HEK293T (cell line): ENCODE data around the gene METTL9.
"Not testable (repeated sequence)": the region's sequence is repeated elsewhere in the genome, so short reads cannot be mapped to it uniquely, and the experiment has no call there.

ENCODE experiments used
- CTCF ChIA-PET: fragments of 350-600 bp; formaldehyde crosslinking; extraction: SDS; loops from one replicate; lab custom pipeline; 2021; ENCODE audit warnings: antibody characterized with exemption, inconsistent platforms; lab: Yijun Ruan, JAX
- POLR2A ChIA-PET: fragments of 350-600 bp; formaldehyde crosslinking; extraction: SDS; loops from one replicate; lab custom pipeline; 2020; ENCODE audit warnings: antibody characterized with exemption, inconsistent platforms; lab: Yijun Ruan, JAX
- DNase-seq: peaks from one replicate; pipeline ENCODE4 v3.0.0; 2012; ENCODE audit warnings: mixed read lengths; ENCODE audit errors: extremely low spot score
- ARNT ChIP-seq: fragments of 450-650 bp; IDR thresholded peaks from 2 replicates; pipeline ENCODE4 v1.6.1; 2017; ENCODE audit warnings: mild to moderate bottlenecking
- BHLHE40 ChIP-seq: fragments of 450-650 bp; IDR thresholded peaks from 2 replicates; pipeline ENCODE4 v1.6.1; 2016; ENCODE audit warnings: mild to moderate bottlenecking, moderate library complexity, borderline replicate concordance
- CTBP1 ChIP-seq: fragments of 450-650 bp; IDR thresholded peaks from 2 replicates; pipeline ENCODE4 v1.6.1; 2016; ENCODE audit warnings: borderline replicate concordance
- ELF4 ChIP-seq: fragments of 450-650 bp; IDR thresholded peaks from 2 replicates; pipeline ENCODE4 v1.6.1; 2017; ENCODE audit warnings: antibody characterized with exemption
- FOXA1 ChIP-seq: fragments of 450-650 bp; IDR thresholded peaks from 2 replicates; pipeline ENCODE4 v1.6.1; 2016; ENCODE audit warnings: mild to moderate bottlenecking
- FOXK2 ChIP-seq: fragments of 450-650 bp; IDR thresholded peaks from 2 replicates; pipeline ENCODE4 v1.6.1; 2016; ENCODE audit warnings: mild to moderate bottlenecking
- FOXM1 ChIP-seq: fragments of 450-650 bp; IDR thresholded peaks from 2 replicates; pipeline ENCODE4 v1.6.1; 2017; ENCODE audit warnings: mild to moderate bottlenecking, borderline replicate concordance
- HDGF ChIP-seq: fragments of 450-650 bp; IDR thresholded peaks from 2 replicates; pipeline ENCODE4 v1.6.1; 2017; ENCODE audit warnings: antibody characterized with exemption, borderline replicate concordance
- L3MBTL2 ChIP-seq: fragments of 450-650 bp; conservative IDR thresholded peaks from 2 replicates; pipeline ENCODE4 v1.6.1; 2016; ENCODE audit warnings: mild to moderate bottlenecking
- LEF1 ChIP-seq: fragments of 450-650 bp; IDR thresholded peaks from 2 replicates; pipeline ENCODE4 v1.6.1; 2017; ENCODE audit warnings: mild to moderate bottlenecking, borderline replicate concordance
- NFRKB ChIP-seq: fragments of 450-650 bp; IDR thresholded peaks from 2 replicates; pipeline ENCODE4 v1.6.1; 2016; ENCODE audit warnings: mild to moderate bottlenecking, moderate library complexity
- SP1 ChIP-seq: fragments of 450-650 bp; IDR thresholded peaks from 2 replicates; pipeline ENCODE4 v1.6.1; 2017
- SUZ12 ChIP-seq: fragments of 450-650 bp; IDR thresholded peaks from 2 replicates; pipeline ENCODE4 v1.6.1; 2016; ENCODE audit warnings: mild to moderate bottlenecking
- TARDBP ChIP-seq: fragments of 450-650 bp; IDR thresholded peaks from 2 replicates; pipeline ENCODE4 v1.6.1; 2016
- ZNF384 ChIP-seq: fragments of 450-650 bp; IDR thresholded peaks from 2 replicates; pipeline ENCODE4 v1.6.1; 2016
- TF ChIP-seq, protein P1 (sequence below): fragments of 450-650 bp; IDR thresholded peaks from 2 replicates; pipeline ENCODE4 v1.6.1; 2016

Gene METTL9

DNA sequence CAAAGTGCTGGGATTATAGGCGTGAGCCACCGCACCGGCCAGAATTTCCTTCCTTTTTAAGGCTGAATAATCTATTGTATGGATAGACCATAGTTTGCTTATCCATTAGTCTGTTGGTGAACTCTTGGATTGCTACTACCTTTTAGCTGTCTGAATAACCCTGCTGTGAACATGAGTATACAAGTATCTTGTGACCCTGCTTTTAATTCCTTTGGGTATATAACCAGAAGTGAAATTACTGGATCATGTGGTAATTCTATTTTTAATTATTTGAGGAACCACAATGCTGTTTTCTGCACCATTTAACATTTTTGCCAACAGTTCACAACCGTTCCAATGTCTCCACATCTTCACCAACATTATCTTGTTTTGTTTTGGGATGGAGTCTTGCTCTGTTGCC lies 59.7 kb downstream of the METTL9 start:
- ChIA-PET POLR2A (no interaction called here), CTCF (no interaction called here)
- TF ChIP-seq NFRKB, result no peak
- TF ChIP-seq SUZ12, result no peak
- TF ChIP-seq FOXM1, result no peak
- no peak for TF ChIP-seq L3MBTL2
- TF ChIP-seq ZNF384, result no peak
- TF ChIP-seq TARDBP, result no peak
- no peak for TF ChIP-seq FOXK2
- no peak for TF ChIP-seq LEF1
- TF ChIP-seq, protein P1, sequence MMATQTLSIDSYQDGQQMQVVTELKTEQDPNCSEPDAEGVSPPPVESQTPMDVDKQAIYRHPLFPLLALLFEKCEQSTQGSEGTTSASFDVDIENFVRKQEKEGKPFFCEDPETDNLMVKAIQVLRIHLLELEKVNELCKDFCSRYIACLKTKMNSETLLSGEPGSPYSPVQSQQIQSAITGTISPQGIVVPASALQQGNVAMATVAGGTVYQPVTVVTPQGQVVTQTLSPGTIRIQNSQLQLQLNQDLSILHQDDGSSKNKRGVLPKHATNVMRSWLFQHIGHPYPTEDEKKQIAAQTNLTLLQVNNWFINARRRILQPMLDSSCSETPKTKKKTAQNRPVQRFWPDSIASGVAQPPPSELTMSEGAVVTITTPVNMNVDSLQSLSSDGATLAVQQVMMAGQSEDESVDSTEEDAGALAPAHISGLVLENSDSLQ, result no peak
- no peak for TF ChIP-seq CTBP1
- no peak for TF ChIP-seq FOXA1
- DNase-seq, result no peak

DNA sequence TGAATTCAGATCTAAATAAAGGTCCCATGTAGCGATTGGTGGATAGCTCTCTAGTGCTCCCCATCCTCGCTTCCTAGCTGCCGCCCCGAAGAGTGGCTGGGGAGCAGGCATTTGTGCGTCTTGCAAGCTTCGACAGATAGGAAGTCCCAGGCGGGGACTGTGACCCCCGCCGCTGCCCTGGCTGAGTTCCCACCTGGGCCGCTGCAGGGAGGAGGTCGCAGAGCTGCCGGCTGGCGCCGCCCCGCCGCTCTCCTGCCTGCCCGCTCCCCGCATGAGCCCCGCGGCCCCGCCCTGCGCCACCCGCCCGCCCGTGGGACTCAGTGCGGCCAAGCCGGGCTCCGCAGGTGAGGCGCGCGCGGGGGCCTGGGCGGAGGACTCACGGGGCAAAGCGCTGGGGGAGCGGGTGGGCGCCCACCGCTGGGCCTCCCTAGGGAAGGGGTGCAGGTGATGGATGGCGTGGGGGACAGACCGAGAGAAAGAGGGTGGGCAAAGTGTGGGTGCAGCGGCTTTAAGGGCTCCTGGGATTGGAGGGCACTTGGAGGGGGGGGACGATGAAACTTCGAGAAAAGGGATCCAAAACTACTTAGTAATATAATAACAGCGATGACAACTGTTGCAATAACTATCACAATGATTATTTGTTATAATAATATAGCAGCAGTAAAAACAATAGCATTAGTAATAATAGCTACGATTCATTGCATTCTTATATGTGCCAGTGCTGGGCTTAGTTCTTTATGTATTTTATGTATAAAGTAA lies 64.7 kb downstream of the METTL9 start, which contains the start of gene OTOA:
TSS of gene OTOA (plus strand) at position 80 of the 759 bp plus-strand sequence. CDS start 14,547 bp downstream, outside the sequence.
- TF ChIP-seq SP1 (no peak), FOXK2 (no peak), ARNT (no peak), L3MBTL2 (no peak), FOXA1 (no peak), NFRKB (no peak), TARDBP (no peak), CTBP1 (no peak), ELF4 (no peak), SUZ12 (no peak), BHLHE40 (no peak)
- TF ChIP-seq, protein P1, result no peak
- no peak for DNase-seq
- ChIA-PET CTCF (no interaction called here), POLR2A (no interaction called here)

DNA sequence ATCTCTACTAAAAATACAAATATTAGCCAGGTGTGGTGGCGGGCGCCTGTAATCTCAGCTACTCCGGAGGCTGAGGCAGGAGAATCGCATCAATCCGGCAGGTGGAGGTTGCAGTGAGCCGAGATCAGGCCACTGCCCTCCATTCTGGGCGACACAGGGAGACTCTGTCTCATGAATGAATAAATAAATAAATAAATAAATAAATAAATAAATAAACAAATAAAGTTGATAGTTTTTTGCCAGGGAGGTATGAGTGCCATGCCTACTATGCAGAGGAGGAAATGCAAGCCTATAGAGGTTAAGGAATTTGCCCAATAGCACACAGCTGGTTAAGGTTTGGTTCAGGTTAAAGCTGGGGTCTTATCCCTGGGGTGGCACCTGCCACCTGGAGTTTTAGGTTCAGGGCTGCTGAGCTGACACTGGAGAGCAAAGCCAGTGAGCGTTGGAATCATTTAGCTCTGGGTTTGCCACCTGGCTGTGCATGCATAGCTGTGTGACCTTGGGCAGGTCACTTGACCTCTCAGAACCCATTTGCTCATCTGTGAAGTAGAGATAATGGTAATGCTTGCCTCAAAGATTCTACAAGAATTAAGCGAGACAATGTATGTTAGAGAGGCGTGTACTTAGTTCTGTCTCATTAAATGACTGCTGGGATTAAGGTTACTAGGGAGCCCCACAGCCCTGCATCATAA lies 65.6 kb downstream of the METTL9 start:
- POLR2A ChIA-PET, result no interaction called here
- DNase-seq, result no peak
- CTCF ChIA-PET, result interaction anchor here (0.7 to 1.8 kb wide), 2 partner anchors 8 to 65 kb away, joined by 4 to 7 read pairs; no protein-coding TSS in a partner anchor
- TF ChIP-seq ZNF384, result no peak
- TF ChIP-seq ARNT, result no peak
- TF ChIP-seq HDGF, result no peak
- no peak for TF ChIP-seq SUZ12
- TF ChIP-seq FOXK2, result no peak
- TF ChIP-seq NFRKB, result no peak

DNA sequence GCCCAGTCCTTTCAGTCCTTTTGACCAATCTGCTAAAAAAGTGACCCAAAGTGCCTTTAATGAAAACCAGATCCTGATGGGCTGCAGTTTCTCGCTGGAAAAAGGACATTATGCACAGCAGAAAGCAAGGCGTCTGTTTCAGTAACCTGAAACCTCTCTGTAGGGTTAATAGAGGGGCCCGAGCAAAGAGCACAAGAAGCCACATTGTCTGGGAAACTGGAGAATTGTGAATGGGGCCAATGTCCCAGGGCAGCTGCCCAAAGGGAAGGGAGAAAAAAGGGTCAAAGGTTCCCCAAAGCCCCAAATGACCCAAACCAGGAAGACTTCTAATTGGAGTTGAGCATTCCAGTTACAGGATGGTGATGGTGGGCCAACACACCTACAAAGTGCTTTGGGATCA lies 67.4 kb downstream of the METTL9 start:
- ChIA-PET POLR2A (interaction anchor here (0.5 kb wide), 1 partner anchor 10 kb away, joined by 3 read pairs; no protein-coding TSS in a partner anchor), CTCF (interaction anchor here (1.8 kb wide), 1 partner anchor 9 kb away, joined by 7 read pairs; no protein-coding TSS in a partner anchor)
- TF ChIP-seq CTBP1, result no peak
- TF ChIP-seq ELF4, result no peak
- TF ChIP-seq FOXM1, result no peak
- TF ChIP-seq SUZ12, result no peak
- TF ChIP-seq, protein P1, result no peak
- TF ChIP-seq TARDBP, result no peak
- no peak for TF ChIP-seq FOXA1
- DNase-seq, result no peak

DNA sequence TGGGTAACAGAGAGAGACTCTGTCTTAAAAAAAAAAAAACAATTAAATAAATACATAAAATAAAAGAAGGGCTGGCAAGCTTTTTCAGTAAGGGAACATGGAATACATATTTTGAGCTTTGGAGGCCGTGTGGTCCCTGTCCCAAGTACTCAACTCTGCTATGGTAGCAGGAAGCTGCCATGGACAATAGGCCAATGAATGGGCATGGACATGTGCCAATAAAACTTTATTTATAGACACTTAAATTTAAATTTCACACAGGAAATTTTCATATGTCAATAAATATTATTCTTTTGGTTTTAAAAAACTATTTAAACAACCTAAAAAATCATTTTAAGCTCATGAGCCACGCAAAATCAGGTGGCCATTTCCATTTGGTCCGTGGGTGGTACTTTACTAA lies 68.2 kb downstream of the METTL9 start:
- CTCF ChIA-PET, result interaction anchor here (0.7 kb wide), 1 partner anchor 14 kb away, joined by 3 read pairs; no protein-coding TSS in a partner anchor

DNA sequence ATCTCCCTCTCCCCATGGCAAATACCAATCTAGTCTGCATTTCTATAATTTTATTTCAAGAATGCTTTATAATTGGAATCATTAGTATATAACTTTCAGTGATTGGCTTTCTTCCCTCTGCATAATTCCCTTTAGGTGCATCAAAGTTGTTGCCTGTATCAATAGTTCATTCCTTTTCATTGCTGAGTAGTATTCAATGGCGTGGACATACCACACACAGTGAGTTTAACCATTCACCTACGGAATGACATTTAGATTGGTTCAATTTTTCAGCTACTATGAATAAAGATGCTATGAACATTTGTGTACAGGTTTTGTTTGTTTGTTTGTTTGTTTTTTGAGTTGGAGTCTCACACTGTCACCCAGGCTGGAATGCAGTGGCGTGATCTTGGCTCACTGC lies 74.1 kb downstream of the METTL9 start:
- ChIA-PET CTCF (no interaction called here), POLR2A (no interaction called here)
- TF ChIP-seq NFRKB, result no peak
- no peak for TF ChIP-seq FOXK2
- TF ChIP-seq ZNF384, result no peak
- TF ChIP-seq, protein P1, result no peak
- no peak for TF ChIP-seq BHLHE40
- TF ChIP-seq L3MBTL2, result no peak
- no peak for TF ChIP-seq SUZ12
- no peak for TF ChIP-seq LEF1
- no peak for DNase-seq

More for the DNA sequence above, 68.2 kb downstream of the METTL9 start:
- POLR2A ChIA-PET, result no interaction called here
- no peak for TF ChIP-seq ARNT
- TF ChIP-seq BHLHE40, result no peak
- no peak for TF ChIP-seq TARDBP
- no peak for TF ChIP-seq FOXK2
- no peak for TF ChIP-seq NFRKB
- TF ChIP-seq LEF1, result no peak
- TF ChIP-seq HDGF, result no peak
- TF ChIP-seq SP1, result no peak
- no peak for TF ChIP-seq ELF4
- TF ChIP-seq ZNF384, result no peak
- TF ChIP-seq L3MBTL2, result no peak
- no peak for TF ChIP-seq FOXA1
- no peak for DNase-seq

DNA sequence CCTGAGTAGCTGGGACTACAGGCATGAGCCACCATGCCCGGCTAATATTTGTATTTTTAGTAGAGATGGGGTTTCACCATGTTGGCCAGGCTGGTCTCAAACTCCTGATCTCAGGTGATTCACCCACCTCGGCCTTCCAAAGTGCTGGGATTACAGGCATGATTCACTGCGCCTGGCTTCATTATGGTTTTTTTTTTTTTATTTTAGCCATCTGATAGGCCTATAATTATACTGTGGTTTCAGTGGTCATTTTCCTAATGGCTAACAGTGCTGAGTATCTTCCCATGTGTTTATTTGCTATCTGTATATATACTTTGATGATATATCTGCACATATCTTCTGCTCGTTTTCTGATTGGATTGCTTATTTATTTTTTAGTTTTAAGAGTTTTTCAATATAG lies 75.1 kb downstream of the METTL9 start:
- CTCF ChIA-PET, DNase-seq, POLR2A ChIA-PET: not testable (repeated sequence)

DNA sequence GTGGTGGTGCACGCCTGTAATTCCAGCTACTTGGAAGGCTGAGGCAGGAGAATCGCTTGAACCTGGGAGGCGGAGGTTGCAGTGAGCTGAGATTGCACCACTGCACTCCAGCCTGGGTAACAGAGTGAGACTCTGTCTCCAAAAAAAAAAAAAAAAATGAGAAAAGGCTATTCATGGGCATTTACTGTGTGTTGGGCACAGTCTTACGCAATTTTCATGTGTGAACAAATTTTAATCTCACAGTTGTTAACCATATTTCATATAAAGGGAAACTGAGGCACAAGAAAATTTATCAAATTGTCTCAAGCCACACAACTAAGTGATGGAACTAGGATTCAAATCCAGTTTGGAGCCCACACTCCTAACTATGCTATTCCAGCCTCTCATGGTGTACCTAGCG lies 81.3 kb downstream of the METTL9 start:
- DNase-seq, POLR2A ChIA-PET, CTCF ChIA-PET: not testable (repeated sequence)
